PC-3 (cell line): ENCODE results near the gene SSUH2. TPM values are rescaled to one million over a fixed set of nuclear protein-coding genes. Genes with fewer than 3 reads are reported as not detected.

ENCODE experiments used
- ATAC-seq: fragments of 200-7000 bp; cut with Tn5 transposase; 2 replicates; pipeline ENCODE4 v1.9.1; 2020; ENCODE audit warnings: mild to moderate bottlenecking, moderate library complexity
- BruUV-seq: library from RNA; stranded (reverse); fragments of 400-500 nt; replicated peaks from 2 replicates; lab custom pipeline; 2021; lab: Mats Ljungman, UMichigan
- CTCF ChIA-PET: fragments of 300-600 bp; sonication (Branson Sonifier 250); formaldehyde crosslinking; loops from one replicate; lab custom pipeline; 2022; ENCODE audit warnings: antibody characterized with exemption; lab: Charles Lee
- POLR2A ChIA-PET: fragments of 300-600 bp; sonication (Branson Sonifier 250); formaldehyde crosslinking; loops from one replicate; lab custom pipeline; 2022; ENCODE audit warnings: antibody characterized with exemption; ENCODE audit not compliant: unreplicated experiment; lab: Charles Lee
- DNase-seq: peaks from one replicate; pipeline ENCODE4 v3.0.0-alpha.2; 2015
- H2AFZ ChIP-seq: fragments of 300-600 bp; sonication (generic); 2 replicates; pipeline ENCODE4 v1.6.0; 2016; ENCODE audit warnings: antibody characterized with exemption, low read length
- H3F3A ChIP-seq: fragments of 300-600 bp; sonication (generic); one replicate; pipeline ENCODE4 v1.6.0; 2017; ENCODE audit warnings: antibody characterized with exemption, low read length, control low read depth, mild to moderate bottlenecking; ENCODE audit not compliant: unreplicated experiment
- H3K27ac ChIP-seq: fragments of 300-600 bp; sonication (generic); 2 replicates; pipeline ENCODE4 v1.5.1; 2016; ENCODE audit warnings: mild to moderate bottlenecking, low read length
- H3K27me3 ChIP-seq: fragments of 300-600 bp; sonication (generic); 2 replicates; pipeline ENCODE4 v1.6.1; 2016; ENCODE audit warnings: low read length, mixed read lengths
- H3K36me3 ChIP-seq: fragments of 300-600 bp; sonication (generic); 2 replicates; pipeline ENCODE4 v1.6.1; 2016; ENCODE audit warnings: low read depth, mixed run types, low read length, mixed read lengths
- H3K4me1 ChIP-seq: fragments of 300-600 bp; sonication (generic); 2 replicates; pipeline ENCODE4 v1.5.1; 2016; ENCODE audit warnings: low read length; ENCODE audit not compliant: insufficient read depth
- H3K4me2 ChIP-seq: fragments of 300-600 bp; sonication (generic); 2 replicates; pipeline ENCODE4 v1.6.0; 2016; ENCODE audit warnings: low read length
- H3K4me3 ChIP-seq: fragments of 300-600 bp; sonication (generic); 2 replicates; pipeline ENCODE4 v1.5.1; 2016; ENCODE audit warnings: mild to moderate bottlenecking, low read length, mixed read lengths
- H3K79me2 ChIP-seq: fragments of 300-600 bp; sonication (generic); 2 replicates; pipeline ENCODE4 v1.6.1; 2017; ENCODE audit warnings: low read length, mixed read lengths
- H3K9ac ChIP-seq: fragments of 300-600 bp; sonication (generic); 2 replicates; pipeline ENCODE4 v1.6.0; 2016; ENCODE audit warnings: mild to moderate bottlenecking, low read length
- H3K9me2 ChIP-seq: fragments of 300-600 bp; sonication (generic); replicated peaks from 2 replicates; pipeline ENCODE4 v1.6.1; 2016; ENCODE audit warnings: mixed run types, low read length, mixed read lengths
- H3K9me3 ChIP-seq: fragments of 300-600 bp; sonication (generic); 2 replicates; pipeline ENCODE4 v1.6.1; 2016; ENCODE audit warnings: low read length, mixed read lengths
- H4K20me1 ChIP-seq: fragments of 300-600 bp; sonication (generic); 2 replicates; pipeline ENCODE4 v1.6.1; 2016; ENCODE audit warnings: low read length, mixed read lengths
- CTCF ChIP-seq: fragments of 300-600 bp; sonication (generic); conservative IDR thresholded peaks from 2 replicates; pipeline ENCODE4 v1.5.1; 2017; ENCODE audit warnings: antibody characterized with exemption, low read depth, mild to moderate bottlenecking, low read length
- EZH2 ChIP-seq: fragments of 300-600 bp; sonication (generic); IDR thresholded peaks from one replicate; pipeline ENCODE4 v1.6.1; 2017; ENCODE audit warnings: antibody characterized with exemption, mild to moderate bottlenecking, low read length; ENCODE audit not compliant: unreplicated experiment
- EZH2phosphoT487 ChIP-seq: fragments of 300-600 bp; sonication (generic); IDR thresholded peaks from 2 replicates; pipeline ENCODE4 v1.6.1; 2018; ENCODE audit warnings: mild to moderate bottlenecking, antibody characterized with exemption, low read length, borderline replicate concordance
- intact Hi-C: fragments of 100-400 bp; cut with micrococcal nuclease; formaldehyde crosslinking; loops from 2 replicates; pipeline ENCODE4 v1.9.0; 2023
- total RNA-seq: library from RNA; depleted of rRNA; stranded (reverse); fragments of >200 nt; gene quantifications from 2 replicates; pipeline ENCODE4 v1.2.3, GENCODE V29; 2014

The SSUH2 gene
- total RNA-seq, 1 experiment from 2014 or later: 0.44 TPM

- TF ChIP-seq EZH2phosphoT487 (no peak), CTCF (no peak), EZH2 (no peak)
- no peaks in the 10 kb centered on the region for H3F3A ChIP-seq
- H3K79me2 ChIP-seq: no peaks in the 10 kb centered on the region
- DNase-seq (peak; percentile 22), ATAC-seq (no peak)
- no peaks in the 10 kb centered on the region for H3K27me3 ChIP-seq
- no peak overlapping the region for H3K4me2 ChIP-seq
- intact Hi-C loops: no loop called here
- ChIA-PET CTCF (no interaction called here), POLR2A (no interaction called here)
- H3K4me3 ChIP-seq: no peak overlapping the region
- H2AFZ ChIP-seq: no peak overlapping the region
- no peak overlapping the region for H3K27ac ChIP-seq
- H3K9me3 ChIP-seq: no peaks in the 10 kb centered on the region
- BruUV-seq: no TSS peak
- no peak overlapping the region for H3K9ac ChIP-seq
- H4K20me1 ChIP-seq: no peaks in the 10 kb centered on the region
- peaks cover 15% of the 10 kb centered on the region for H3K4me1 ChIP-seq
- H3K9me2 ChIP-seq: no peaks in the 10 kb centered on the region
- H3K36me3 ChIP-seq: no peaks in the 10 kb centered on the region
Observed at GRCh38 chr3:8653800-8654408, 9.3 kb upstream of the SSUH2 start.

DNA sequence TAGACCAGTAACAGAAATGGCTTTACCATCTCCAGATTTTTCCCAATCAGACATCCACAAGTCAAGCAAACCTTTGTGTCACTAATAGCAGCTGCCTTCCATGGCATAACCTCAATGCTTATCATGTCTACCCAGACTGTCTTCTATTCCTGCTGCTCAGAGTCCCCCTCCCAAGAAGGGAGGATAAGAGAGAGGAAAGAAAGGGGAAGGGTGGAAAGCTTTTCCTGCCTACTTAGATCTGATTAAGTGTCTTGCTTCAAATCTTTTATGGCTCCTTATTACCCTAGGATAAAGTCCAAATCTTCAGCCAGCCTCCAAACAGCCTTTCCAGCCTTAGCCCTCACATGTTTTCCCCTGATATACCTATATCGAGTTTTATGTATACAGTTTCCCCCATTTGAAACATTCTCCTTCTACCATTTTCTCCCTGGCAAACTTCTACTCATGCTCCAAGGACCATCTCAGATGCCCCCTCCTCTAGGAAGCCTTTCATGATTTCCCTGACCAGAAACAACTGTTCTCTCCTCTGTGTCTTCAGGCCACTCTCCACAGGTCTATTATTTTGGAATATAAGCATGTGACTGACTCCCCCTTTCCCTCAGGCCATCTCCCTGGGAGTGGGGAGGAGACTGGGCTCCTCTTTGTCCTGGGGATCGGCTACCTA, 7.9 kb upstream of the SSUH2 start:
- ChIA-PET POLR2A (no interaction called here), CTCF (no interaction called here)
- Histone ChIP-seq H2AFZ (no peak overlapping the region), H3K4me2 (no peak overlapping the region), H3F3A (no peaks in the 10 kb centered on the region), H3K36me3 (no peaks in the 10 kb centered on the region), H3K9ac (no peak overlapping the region), H3K27me3 (no peaks in the 10 kb centered on the region), H3K27ac (no peak overlapping the region), H3K4me1 (peaks cover under 1% of the 10 kb centered on the region; the same call in 1 of the 2 replicates), H4K20me1 (no peaks in the 10 kb centered on the region), H3K4me3 (no peak overlapping the region), H3K79me2 (no peaks in the 10 kb centered on the region), H3K9me3 (no peaks in the 10 kb centered on the region), H3K9me2 (no peaks in the 10 kb centered on the region)
- BruUV-seq: no TSS peak
- no peak for ATAC-seq
- no peak for TF ChIP-seq EZH2
- TF ChIP-seq CTCF: no peak
- no peak for TF ChIP-seq EZH2phosphoT487
- DNase-seq: no peak
- intact Hi-C loops: no loop called here
